Esophagus squamous epithelium (tissue), 4 donors: ENCODE results near the gene TCF15.

ENCODE experiments used
- CTCF ChIP-seq, 6 experiments: fragments of 450-650 bp in 4 of 6; fragments of 200-600 bp in 2 of 6; sonication (generic) in 2 of 6; IDR thresholded peaks; one replicate each; pipeline ENCODE4 v1.5.1; 2016 to 2019; ENCODE audit warnings: antibody characterized with exemption in 6 of 6, mild to moderate bottlenecking in 4 of 6, moderate library complexity in 4 of 6
- POLR2A ChIP-seq, 4 donors: fragments of 450-650 bp; IDR thresholded peaks; one replicate each; pipeline ENCODE4 v1.6.1; 2017; ENCODE audit warnings: antibody characterized with exemption in 4 of 4, mild to moderate bottlenecking in 4 of 4, moderate library complexity in 3 of 4

DNA sequence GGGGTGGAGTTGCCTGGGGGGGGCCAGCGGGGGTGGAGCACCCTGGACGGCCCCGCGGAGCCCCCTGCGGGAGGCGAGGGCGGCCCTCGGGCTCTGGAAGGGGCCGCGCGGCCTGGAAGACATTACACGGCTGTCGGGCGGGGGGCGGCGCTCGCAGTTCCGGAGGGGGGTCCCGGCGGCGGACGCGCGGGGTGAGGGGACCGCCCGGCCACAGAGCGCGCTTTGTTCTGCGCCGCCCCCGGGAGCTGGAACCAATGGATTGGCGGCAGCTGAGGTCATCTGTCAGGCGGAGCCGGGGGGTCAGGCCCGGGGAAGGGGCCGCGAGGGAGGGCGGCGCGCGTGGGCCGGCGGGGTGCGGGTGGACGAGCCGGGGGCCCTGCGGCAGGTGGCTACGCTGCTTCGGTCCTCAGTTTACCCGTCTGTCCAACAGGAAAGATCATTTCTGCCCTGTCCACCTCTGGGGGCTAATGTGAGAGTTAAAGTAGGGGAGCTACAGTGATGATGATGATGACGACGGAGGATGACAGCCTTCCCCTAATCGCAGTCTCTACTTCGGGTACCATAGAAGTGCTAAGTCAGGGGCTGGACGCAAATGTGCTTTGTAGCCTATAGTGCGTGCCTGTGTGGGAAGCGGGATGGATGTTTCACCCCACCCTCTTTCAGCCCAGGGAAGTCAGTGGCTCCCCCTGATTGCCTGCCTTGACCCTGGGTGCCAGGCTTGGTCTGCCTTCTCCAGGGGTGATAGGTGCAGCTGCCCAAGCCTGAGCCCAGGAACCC lies 32.5 kb upstream of the TCF15 start:
- TF ChIP-seq POLR2A (IDR thresholded peaks at IDR 0.05) (no peak), CTCF (IDR thresholded peaks at IDR 0.05) (no peak)
